DND-41 (cell line): Measurements from ENCODE around the gene RNASET2.
"Not testable (repeated sequence)": the region's sequence is repeated elsewhere in the genome, so short reads cannot be mapped to it uniquely, and the experiment has no call there.

Experiments used
- ATAC-seq: fragments of 200-7000 bp; cut with Tn5 transposase; 3 replicates; pipeline ENCODE4 v1.9.1; 2021; ENCODE audit warnings: low read depth; ENCODE audit not compliant: insufficient read depth
- DNase-seq: peaks from one replicate; pipeline ENCODE4 v3.0.0-alpha.2; 2020
- H2AFZ ChIP-seq: 2 replicates; pipeline ENCODE4 v1.6.0; 2012; ENCODE audit warnings: low read depth, low read length
- H3K27ac ChIP-seq: 2 replicates; pipeline ENCODE4 v1.5.1; 2012; ENCODE audit warnings: low read length, inconsistent platforms
- H3K27me3 ChIP-seq: fragments of 200-600 bp; sonication (generic); 2 replicates; pipeline ENCODE4 v1.6.0; 2012; ENCODE audit warnings: low read length, mild to moderate bottlenecking, inconsistent platforms; ENCODE audit not compliant: insufficient read depth, poor library complexity
- H3K36me3 ChIP-seq: 2 replicates; pipeline ENCODE4 v1.5.1; 2012; ENCODE audit warnings: low read length, inconsistent platforms; ENCODE audit not compliant: insufficient read depth
- H3K4me1 ChIP-seq: 2 replicates; pipeline ENCODE4 v1.5.1; 2012; ENCODE audit warnings: mild to moderate bottlenecking, low read length; ENCODE audit not compliant: insufficient read depth
- H3K4me2 ChIP-seq: 2 replicates; pipeline ENCODE4 v1.6.0; 2012; ENCODE audit warnings: mild to moderate bottlenecking, moderate library complexity, low read length, inconsistent platforms; ENCODE audit not compliant: insufficient read depth
- H3K4me3 ChIP-seq, 2 experiments: fragments of 200-600 bp in 1 of 2; shearing (Covaris generic) in 1 of 2; 2 replicates each; pipeline ENCODE4 v1.5.1; 2012 to 2016; ENCODE audit warnings: inconsistent platforms in 2 of 2, low read length in 2 of 2, mild to moderate bottlenecking in 2 of 2, low read depth in 1 of 2, moderate library complexity in 1 of 2
- H3K79me2 ChIP-seq: 2 replicates; pipeline ENCODE4 v1.6.0; 2012; ENCODE audit warnings: low read length, inconsistent platforms; ENCODE audit not compliant: insufficient read depth
- H3K9ac ChIP-seq: 2 replicates; pipeline ENCODE4 v1.6.0; 2012; ENCODE audit warnings: low read depth, mild to moderate bottlenecking, inconsistent platforms, low read length, moderate library complexity
- H3K9me3 ChIP-seq: 2 replicates; pipeline ENCODE4 v1.5.1; 2012; ENCODE audit warnings: low read length, moderate library complexity, mild to moderate bottlenecking, inconsistent platforms; ENCODE audit not compliant: insufficient read depth, severe bottlenecking
- H4K20me1 ChIP-seq: 2 replicates; pipeline ENCODE4 v1.6.0; 2012; ENCODE audit warnings: low read length; ENCODE audit not compliant: insufficient read depth
- CTCF ChIP-seq: IDR thresholded peaks from 2 replicates; pipeline ENCODE4 v1.5.1; 2012; ENCODE audit warnings: borderline replicate concordance, low read length, moderate library complexity, mild to moderate bottlenecking; ENCODE audit not compliant: poor library complexity, severe bottlenecking; ENCODE audit errors: extremely low read depth
- EZH2 ChIP-seq: IDR thresholded peaks from 3 replicates; pipeline ENCODE4 v1.6.1; 2012; ENCODE audit warnings: borderline replicate concordance, low read depth, mild to moderate bottlenecking, moderate library complexity, low read length, inconsistent platforms; ENCODE audit not compliant: severe bottlenecking

Gene RNASET2

GRCh38 chr6:166922937-166923336 is 33.4 kb downstream of the RNASET2 start:
- Histone ChIP-seq H3K79me2 (no peaks in the 10 kb centered on the region), H2AFZ (no peak overlapping the region), H4K20me1 (no peaks in the 10 kb centered on the region), H3K4me3 (no peak overlapping the region), H3K27me3 (no peaks in the 10 kb centered on the region), H3K4me2 (no peak overlapping the region), H3K4me1 (no peaks in the 10 kb centered on the region), H3K36me3 (no peaks in the 10 kb centered on the region), H3K27ac (no peak overlapping the region), H3K9ac (no peak overlapping the region), H3K9me3 (no peaks in the 10 kb centered on the region)
- TF ChIP-seq EZH2 (no peak), CTCF (no peak)
- ATAC-seq: no peak
- no peak for DNase-seq

DNA sequence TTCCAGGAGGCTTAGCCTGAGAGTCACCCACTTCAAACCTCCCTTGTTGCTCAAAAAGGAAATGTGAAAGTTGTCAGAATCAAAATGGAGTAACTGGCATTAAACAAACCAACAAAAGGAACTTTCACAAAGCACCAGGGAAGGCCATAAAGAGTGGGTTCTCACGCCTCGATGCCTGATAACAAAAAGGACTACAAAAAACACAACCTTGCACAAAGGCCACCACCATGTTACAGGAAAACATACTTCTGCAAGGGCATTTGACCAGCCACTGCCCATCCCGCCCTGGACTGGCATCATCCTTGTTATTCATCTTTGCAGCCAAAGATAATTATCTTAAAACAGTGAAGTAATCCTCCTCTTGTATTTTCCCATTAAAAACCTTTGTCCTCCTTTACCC is 34.8 kb downstream of the RNASET2 start:
- TF ChIP-seq CTCF (no peak), EZH2 (no peak)
- no peaks in the 10 kb centered on the region for H3K36me3 ChIP-seq
- no peak for ATAC-seq

DNA sequence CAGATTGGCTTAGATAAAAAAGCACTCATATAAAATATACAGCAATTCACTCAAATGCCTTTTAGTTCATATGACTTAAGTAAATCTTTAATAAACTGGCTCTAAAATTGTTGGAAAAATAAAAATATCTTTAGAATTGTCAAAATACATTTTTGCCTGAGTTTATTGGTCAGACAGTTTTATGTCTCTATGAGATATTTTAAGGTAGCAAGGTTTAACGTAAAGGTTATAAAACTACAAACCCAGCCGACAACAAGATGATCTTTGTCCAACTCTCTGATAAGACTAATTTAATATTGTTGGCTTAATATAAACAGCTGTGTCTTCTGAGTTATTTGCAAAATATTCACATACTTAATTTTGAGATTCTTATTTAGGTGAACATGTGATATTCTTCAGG is 39.5 kb downstream of the RNASET2 start:
- Histone ChIP-seq H3K79me2 (no peaks in the 10 kb centered on the region), H3K36me3 (no peaks in the 10 kb centered on the region), H2AFZ (no peak overlapping the region), H3K9ac (no peak overlapping the region), H3K4me1 (no peaks in the 10 kb centered on the region), H3K4me2 (no peak overlapping the region), H4K20me1 (no peaks in the 10 kb centered on the region), H3K27ac (no peak overlapping the region), H3K27me3 (no peaks in the 10 kb centered on the region), H3K4me3 (no peak overlapping the region), H3K9me3 (no peaks in the 10 kb centered on the region)
- no peak for DNase-seq
- no peak for ATAC-seq
- TF ChIP-seq CTCF: no peak
- TF ChIP-seq EZH2: no peak

More for the DNA sequence above, 34.8 kb downstream of the RNASET2 start:
- H3K9ac ChIP-seq: no peak overlapping the region
- H4K20me1 ChIP-seq: no peaks in the 10 kb centered on the region
- H3K4me1 ChIP-seq: no peaks in the 10 kb centered on the region
- H3K27ac ChIP-seq: no peak overlapping the region
- H3K79me2 ChIP-seq: no peaks in the 10 kb centered on the region
- no peak overlapping the region for H2AFZ ChIP-seq
- no peaks in the 10 kb centered on the region for H3K27me3 ChIP-seq
- no peak overlapping the region for H3K4me2 ChIP-seq
- no peak overlapping the region for H3K4me3 ChIP-seq
- DNase-seq: no peak
- no peaks in the 10 kb centered on the region for H3K9me3 ChIP-seq

DNA sequence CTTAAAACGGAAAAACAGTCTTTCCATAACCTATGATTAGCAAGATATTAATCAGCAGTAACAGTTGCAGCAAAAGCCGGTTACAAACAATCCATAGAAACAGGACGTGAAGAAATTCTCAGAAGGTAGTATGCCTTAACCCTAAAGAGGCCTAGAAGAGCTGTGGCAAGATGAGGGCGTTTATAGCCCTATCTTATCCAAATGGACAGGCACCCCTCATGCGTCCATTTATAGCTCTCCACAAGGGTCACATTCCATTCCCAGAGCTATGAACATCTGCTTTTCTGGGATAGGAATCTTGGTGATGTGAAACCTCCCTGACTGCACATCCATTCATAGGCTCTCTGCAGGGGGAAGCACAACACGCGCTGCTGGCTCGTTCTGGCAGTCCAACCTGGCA is 40.9 kb downstream of the RNASET2 start:
- H3K27me3 ChIP-seq, ATAC-seq, H3K79me2 ChIP-seq, H3K9me3 ChIP-seq, H3K9ac ChIP-seq, H2AFZ ChIP-seq, H3K4me3 ChIP-seq, DNase-seq, H3K4me1 ChIP-seq, H3K27ac ChIP-seq, H3K4me2 ChIP-seq, H3K36me3 ChIP-seq, H4K20me1 ChIP-seq: not testable (repeated sequence)

- H3K4me3 ChIP-seq, H3K4me1 ChIP-seq, H3K4me2 ChIP-seq, H3K36me3 ChIP-seq, H3K9me3 ChIP-seq, DNase-seq, ATAC-seq, H4K20me1 ChIP-seq, H3K79me2 ChIP-seq, H3K9ac ChIP-seq, H2AFZ ChIP-seq, H3K27me3 ChIP-seq, H3K27ac ChIP-seq: not testable (repeated sequence)
Measured at GRCh38 chr6:166914952-166915351, 41.4 kb downstream of the RNASET2 start.
